Raji (cell line): Measurements from ENCODE around the gene WNK1.

ENCODE experiments used
- POLR2A ChIP-seq: IDR thresholded peaks from 2 replicates; pipeline ENCODE4 v1.6.1; 2011; ENCODE audit warnings: low read depth, low read length, control low read depth; ENCODE audit not compliant: insufficient read depth

The WNK1 gene

GRCh38 chr12:759628-760027, 7.2 kb downstream of the WNK1 start:
- TF ChIP-seq POLR2A, result no peak

DNA sequence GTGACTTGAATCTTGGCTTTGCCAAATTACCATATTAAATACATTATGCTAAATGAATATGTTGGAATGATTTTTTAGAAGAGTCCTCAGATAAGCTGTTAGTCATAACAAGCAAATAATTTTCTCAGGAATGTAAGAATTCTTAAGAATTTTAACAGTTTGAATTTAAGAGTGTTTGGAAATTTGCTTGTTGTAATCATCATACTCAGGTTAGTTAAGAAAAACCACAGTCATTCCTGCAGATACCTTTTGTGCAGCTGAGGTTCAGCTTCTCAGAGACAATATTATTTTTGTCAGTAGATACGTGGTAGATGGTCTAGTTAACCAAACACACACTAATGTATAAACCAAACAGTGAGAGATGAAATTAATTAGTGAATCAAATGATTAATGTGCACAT, 8.9 kb downstream of the WNK1 start:
- TF ChIP-seq POLR2A, result no peak

DNA sequence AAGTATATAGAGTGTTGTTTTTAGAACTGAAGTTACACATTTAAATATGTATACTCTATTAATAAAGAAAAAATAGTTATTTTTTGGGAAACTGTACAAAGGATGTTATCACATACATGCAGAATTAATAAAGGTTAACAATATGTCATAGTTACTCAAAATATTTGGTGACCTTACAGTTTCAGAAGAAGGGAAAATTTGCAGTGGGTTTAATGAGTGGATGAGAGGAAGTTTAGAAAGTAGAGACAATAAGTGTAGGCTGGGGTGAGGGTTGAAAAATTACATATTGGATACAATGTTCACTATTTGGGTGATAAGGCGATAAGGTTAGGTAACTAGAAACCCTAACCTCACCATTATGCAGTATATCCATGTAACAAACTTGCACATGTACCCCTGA, 13.5 kb downstream of the WNK1 start:
- no peak for TF ChIP-seq POLR2A

DNA sequence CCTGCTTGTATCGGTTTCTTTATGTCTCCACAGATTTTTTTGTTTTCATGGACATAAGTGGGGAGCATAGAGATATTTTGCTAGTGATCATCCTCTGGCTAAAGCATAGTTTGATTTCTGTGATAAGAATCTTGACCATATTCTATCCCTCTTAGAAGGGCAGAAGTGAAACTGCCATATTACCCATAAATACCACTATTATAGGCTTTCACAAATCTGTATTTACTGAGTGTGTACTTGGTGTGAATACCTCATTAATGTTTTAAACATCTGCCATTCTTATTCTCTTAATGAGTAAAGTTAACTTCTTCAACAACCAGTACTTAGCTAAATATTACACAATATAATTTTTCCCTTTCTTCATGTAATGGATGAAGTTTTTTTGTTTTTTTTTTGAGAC, 16.1 kb downstream of the WNK1 start:
- TF ChIP-seq POLR2A, result no peak

DNA sequence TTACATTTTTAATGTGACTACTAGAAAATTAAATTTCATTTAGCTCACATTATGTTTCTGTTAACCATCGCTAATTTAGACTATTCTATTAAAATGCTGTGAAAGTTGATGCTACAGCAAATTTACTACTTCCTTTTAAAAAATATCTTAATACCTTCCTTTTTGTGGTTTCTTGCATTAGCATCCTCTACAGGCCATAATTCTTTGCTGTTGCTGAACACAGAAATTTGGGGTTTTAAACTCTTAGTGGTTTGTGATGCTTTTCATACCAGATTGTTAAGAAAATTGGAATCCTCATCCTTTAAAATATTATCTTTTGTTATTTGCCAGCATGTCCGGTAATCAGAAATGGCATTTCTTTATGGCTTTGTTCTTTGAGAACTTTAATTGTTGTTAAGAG, 18.1 kb downstream of the WNK1 start:
- no peak for TF ChIP-seq POLR2A

- TF ChIP-seq POLR2A, result no peak
Observed at GRCh38 chr12:772056-772697, 19.8 kb downstream of the WNK1 start.

DNA sequence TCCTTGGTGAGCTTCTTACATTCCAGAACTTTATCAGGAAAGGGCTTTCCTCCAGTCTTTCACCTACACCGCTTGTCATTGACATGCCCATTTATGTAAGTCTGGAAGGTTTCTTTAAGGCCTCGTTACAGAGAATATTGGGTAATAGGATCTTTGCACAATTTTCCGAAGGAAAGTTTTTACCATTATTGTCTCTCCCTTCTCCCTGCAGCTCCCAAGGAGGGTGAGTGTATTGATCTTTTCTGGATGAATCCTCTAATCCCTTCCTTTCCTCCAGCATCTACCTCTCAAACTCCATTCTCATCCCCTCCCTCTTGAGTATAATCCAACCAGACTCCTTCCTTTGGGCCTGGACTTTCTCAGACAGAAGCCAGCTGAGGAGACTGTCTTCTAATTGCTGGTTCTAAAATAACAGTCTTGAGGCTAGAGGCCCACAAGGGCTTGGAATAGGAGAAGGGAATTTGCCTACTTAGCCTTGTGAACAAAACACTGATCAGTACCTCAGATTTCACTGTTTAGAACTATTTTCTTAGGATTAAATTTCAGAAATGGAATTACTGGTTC, 21.8 kb downstream of the WNK1 start:
- no peak for TF ChIP-seq POLR2A

DNA sequence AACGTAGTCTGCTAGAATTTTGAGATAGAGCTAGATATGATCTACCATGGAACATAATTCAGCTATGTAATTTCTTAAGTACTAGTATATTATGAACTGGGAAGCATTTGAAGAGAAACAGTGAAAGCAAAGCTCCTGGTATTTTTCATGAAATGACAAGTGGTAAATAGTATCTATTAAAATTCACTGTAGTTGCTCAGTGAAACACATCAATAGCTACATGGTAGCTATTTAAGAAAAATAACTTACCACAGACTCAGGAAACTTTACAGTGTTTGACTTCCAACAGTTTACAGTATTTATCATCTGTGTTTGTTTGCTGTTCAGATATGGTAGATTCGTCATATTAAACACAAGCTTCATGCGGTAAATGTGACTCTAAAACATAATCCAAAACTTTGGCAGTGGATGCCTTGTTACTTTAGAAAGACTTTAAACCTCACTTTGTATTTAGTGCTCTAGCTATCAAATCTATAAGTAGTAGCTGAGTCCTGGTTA, 25.2 kb downstream of the WNK1 start:
- TF ChIP-seq POLR2A, result no peak

- no peak for TF ChIP-seq POLR2A
Observed at GRCh38 chr12:778615-779014, 26.2 kb downstream of the WNK1 start.

DNA sequence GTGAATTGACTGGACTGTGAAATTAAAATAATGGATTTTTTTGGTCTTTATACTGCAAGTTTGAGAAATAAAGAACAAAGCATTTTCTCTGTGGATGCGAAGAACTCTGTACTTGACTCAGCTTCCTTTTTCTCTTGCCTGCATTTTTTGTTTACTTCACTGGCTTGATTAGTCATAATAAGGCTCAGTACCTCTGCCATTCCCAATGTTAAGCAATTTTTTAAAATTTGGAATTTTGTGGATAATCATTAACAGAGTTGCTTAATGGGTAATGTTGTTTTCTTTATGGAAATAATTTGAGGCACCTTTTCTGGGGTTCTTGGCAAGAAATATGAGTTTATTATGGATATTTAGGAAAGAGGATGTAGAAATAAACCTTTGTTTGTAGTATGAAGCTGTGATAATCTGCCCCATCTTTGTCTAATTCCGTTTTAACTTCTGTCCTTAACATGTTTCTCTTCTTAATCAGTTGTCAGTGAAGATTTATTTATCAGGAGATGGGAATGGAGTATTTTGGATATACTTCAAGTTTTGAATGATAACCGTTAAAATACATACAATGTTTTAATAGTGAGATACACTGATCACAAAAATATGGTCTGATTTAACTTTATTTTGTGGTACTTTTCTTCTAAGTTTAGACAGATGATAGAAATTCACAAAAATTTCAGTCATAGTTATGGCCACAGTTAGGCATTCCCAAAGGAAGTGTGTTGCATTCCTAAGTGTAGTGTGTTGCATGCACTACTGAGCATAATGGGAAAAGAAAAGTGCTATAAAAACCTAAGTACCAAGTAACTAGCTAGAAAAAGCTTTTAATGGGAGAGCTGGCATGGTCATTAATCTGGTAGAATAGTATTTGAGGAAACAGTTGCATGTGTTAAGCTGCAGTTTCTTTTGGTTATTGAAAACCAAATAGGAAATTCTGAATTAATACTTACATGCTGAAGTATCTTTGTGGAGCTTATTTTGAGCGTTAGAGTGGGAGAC, 27.7 kb downstream of the WNK1 start:
- no peak for TF ChIP-seq POLR2A

GRCh38 chr12:780750-781379, 28.5 kb downstream of the WNK1 start:
- TF ChIP-seq POLR2A, result no peak

DNA sequence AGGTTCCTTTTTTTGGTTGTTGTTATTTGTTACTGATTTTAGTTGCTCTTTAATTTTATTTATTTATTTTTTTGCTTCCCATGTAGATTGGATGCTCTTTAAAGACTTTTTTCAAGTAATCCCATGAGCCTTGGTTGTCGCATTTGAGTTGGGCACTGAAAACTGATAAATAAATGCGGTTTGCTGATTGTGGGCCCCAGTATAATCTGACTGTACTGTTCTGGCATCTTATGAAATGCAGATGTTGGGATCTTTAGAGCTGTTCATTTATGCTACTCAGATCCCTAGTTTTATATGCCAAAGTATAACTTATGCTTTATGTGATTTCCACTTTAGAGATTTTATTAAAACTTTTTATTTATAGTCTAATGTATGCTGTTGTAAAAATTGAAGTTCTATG, 33.3 kb downstream of the WNK1 start:
- TF ChIP-seq POLR2A, result no peak

DNA sequence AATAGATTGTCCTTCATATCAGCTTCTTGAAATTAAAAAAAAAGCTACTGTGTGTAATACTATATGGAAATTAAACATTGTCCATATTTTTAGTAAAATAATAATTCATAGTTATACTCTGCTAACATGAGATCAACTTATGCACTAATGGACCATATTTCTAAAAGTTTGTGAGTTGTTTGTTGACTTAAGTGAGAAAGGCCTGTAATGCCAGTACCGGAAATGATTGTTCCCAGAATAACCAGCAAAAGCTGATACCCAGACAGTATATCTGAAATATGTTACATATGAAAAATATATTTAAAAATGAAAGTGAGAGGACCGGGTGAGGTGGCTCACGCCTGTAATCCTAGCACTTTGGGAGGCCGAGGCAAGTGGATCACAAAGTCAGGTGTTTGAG, 35.9 kb downstream of the WNK1 start:
- TF ChIP-seq POLR2A, result no peak

DNA sequence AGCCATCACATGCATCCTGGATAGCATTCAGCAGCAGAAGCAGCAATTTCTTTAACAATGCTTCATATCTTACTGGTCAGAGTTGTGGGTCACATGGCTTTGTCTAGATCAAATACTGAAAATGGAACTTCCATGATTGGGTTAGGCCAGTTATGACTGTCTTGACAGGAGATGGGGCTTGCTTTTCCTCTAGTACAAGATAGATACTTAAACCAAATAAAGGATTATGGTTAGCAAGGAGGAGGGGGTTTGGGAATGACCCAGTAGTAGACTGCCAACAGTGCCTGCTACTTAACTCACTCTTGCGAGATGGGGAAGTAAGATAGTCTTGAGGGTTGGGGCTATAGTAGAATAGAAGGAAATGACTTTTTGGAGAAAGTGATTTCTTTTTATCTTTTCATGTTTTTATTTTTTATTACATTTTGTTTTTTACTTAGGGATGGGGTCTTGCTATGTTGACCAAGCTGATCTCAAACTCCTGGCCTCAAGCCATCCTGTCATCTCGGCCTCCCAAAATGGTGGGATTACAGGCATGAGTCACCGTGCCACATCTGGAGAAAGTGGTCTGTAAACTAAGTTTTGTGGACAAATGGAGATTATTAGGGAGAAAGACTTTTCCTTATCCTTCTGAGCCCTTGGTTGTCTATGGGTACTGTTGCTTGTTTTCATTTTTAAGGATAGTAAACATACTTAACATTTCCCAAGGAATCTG, 37.6 kb downstream of the WNK1 start:
- TF ChIP-seq POLR2A, result no peak

DNA sequence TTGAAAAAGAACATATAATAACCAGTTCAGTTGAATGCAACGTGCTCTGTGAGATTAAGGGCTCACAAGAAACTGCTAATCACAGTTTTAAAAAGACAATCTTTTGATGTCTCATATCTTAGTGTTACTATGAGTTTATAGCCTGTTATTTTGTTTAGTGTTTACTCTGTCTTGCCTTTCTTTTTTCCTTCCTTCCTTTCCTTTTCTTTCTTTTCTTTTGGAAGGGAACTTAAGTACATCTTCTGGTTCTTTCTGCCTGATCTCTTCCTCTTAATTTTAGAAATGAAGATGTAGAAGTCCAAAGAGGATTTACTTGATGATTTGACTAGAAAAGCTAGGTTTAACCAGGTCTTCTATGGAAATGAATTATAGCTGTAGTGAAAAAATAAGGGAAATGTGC, 38.2 kb downstream of the WNK1 start:
- TF ChIP-seq POLR2A, result no peak
